GM12864 (cell line): ENCODE measurements around the gene MYOCD.

Experiments
- DNase-seq: peaks from one replicate; pipeline ENCODE4 v3.0.0-alpha.2; 2011; ENCODE audit warnings: low read depth
- H3K4me3 ChIP-seq: 2 replicates; pipeline ENCODE4 v1.5.1; 2011; ENCODE audit warnings: mild to moderate bottlenecking, low read depth, low read length, control low read depth
- CTCF ChIP-seq: IDR thresholded peaks from 2 replicates; pipeline ENCODE4 v1.5.1; 2011; ENCODE audit warnings: low read depth, mild to moderate bottlenecking, moderate library complexity, low read length, control low read depth, inconsistent platforms; ENCODE audit errors: missing control alignments

Gene MYOCD

DNA sequence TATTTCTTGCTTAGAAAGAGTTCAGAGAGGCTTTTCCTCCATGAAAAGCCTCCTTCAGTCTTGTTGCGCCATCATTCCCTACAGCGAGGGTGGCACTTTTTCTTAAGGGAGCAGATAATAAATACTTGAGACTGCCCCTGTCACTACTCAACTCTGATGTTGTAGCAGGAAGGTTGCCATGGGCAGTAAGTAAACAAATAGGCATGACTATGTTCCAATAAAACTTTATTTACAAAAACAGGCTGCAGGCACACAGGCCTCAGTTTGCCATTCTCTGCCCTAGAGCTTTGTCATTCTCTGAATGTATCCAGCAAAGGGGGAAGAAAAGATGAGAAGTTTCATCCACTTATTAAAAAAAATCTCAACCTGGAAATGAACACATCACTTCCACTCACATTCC, 60.4 kb downstream of the MYOCD start:
- H3K4me3 ChIP-seq, result no peak overlapping the region
- no peak for DNase-seq

GRCh38 chr17:12727076-12727760, 61.5 kb downstream of the MYOCD start:
- DNase-seq, result no peak
- no peak for TF ChIP-seq CTCF
- H3K4me3 ChIP-seq, result no peak overlapping the region

More for the DNA sequence above, 60.4 kb downstream of the MYOCD start:
- no peak for TF ChIP-seq CTCF

- no peak for TF ChIP-seq CTCF
- DNase-seq, result no peak
- H3K4me3 ChIP-seq, result no peak overlapping the region
Observed at GRCh38 chr17:12727881-12728280, 62.2 kb downstream of the MYOCD start.

DNA sequence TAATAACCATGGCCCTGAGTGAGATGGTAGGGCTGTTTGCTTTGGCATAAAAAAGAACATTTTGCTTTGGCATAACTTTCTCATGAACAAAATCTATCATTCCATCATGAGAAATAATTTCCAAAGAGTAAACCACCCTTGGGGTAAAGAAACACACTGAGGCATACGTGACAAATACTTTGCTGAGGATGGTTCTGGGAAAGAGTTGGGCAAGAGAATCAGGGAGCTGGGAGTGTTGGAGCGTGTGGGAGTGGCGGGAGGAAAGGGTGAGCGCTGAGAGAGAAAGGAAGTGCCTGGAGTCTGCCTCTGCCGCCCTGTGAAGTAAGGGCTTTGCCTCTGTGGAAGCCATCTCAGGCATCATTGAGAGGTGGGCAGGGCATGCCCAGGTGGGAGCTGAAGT, 63.4 kb downstream of the MYOCD start:
- no peak for DNase-seq
- H3K4me3 ChIP-seq, result no peak overlapping the region
- TF ChIP-seq CTCF, result no peak

DNA sequence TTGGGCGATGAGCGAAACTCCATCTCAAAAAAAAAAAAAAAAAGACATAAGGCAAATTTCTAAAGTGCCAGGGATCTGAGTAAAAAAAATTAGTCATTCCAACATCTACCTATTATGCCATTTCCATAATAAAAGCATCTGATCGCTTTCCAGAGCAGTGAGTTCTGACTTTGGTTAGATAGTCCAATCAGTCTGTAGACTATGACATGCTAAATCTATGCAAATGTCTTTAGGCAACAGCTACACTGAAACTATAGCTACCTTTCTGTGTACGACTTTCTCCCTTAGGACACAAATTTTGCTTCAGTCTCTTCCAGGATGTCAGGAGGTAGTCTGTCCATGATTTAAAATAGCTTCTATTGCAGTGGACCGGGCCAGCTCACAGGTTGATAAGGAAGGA, 64.7 kb downstream of the MYOCD start:
- no peak for TF ChIP-seq CTCF
- no peak overlapping the region for H3K4me3 ChIP-seq
- DNase-seq, result no peak

GRCh38 chr17:12730931-12731521, 65.3 kb downstream of the MYOCD start:
- TF ChIP-seq CTCF, result no peak
- no peak for DNase-seq

GRCh38 chr17:12731839-12732238, 66.1 kb downstream of the MYOCD start:
- TF ChIP-seq CTCF, result no peak
- no peak for DNase-seq
- H3K4me3 ChIP-seq, result no peak overlapping the region

More at GRCh38 chr17:12730931-12731521, 65.3 kb downstream of the MYOCD start:
- no peak overlapping the region for H3K4me3 ChIP-seq
